ENCODE results near the gene RBL2. TPM values are rescaled to one million over a fixed set of nuclear protein-coding genes. Genes with fewer than 3 reads are reported as not detected.
"Not testable (repeated sequence)": the region's sequence is repeated elsewhere in the genome, so short reads cannot be mapped to it uniquely, and the experiment has no call there.

The RBL2 gene, protein sequence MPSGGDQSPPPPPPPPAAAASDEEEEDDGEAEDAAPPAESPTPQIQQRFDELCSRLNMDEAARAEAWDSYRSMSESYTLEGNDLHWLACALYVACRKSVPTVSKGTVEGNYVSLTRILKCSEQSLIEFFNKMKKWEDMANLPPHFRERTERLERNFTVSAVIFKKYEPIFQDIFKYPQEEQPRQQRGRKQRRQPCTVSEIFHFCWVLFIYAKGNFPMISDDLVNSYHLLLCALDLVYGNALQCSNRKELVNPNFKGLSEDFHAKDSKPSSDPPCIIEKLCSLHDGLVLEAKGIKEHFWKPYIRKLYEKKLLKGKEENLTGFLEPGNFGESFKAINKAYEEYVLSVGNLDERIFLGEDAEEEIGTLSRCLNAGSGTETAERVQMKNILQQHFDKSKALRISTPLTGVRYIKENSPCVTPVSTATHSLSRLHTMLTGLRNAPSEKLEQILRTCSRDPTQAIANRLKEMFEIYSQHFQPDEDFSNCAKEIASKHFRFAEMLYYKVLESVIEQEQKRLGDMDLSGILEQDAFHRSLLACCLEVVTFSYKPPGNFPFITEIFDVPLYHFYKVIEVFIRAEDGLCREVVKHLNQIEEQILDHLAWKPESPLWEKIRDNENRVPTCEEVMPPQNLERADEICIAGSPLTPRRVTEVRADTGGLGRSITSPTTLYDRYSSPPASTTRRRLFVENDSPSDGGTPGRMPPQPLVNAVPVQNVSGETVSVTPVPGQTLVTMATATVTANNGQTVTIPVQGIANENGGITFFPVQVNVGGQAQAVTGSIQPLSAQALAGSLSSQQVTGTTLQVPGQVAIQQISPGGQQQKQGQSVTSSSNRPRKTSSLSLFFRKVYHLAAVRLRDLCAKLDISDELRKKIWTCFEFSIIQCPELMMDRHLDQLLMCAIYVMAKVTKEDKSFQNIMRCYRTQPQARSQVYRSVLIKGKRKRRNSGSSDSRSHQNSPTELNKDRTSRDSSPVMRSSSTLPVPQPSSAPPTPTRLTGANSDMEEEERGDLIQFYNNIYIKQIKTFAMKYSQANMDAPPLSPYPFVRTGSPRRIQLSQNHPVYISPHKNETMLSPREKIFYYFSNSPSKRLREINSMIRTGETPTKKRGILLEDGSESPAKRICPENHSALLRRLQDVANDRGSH
- total RNA-seq, result 101 TPM

DNA sequence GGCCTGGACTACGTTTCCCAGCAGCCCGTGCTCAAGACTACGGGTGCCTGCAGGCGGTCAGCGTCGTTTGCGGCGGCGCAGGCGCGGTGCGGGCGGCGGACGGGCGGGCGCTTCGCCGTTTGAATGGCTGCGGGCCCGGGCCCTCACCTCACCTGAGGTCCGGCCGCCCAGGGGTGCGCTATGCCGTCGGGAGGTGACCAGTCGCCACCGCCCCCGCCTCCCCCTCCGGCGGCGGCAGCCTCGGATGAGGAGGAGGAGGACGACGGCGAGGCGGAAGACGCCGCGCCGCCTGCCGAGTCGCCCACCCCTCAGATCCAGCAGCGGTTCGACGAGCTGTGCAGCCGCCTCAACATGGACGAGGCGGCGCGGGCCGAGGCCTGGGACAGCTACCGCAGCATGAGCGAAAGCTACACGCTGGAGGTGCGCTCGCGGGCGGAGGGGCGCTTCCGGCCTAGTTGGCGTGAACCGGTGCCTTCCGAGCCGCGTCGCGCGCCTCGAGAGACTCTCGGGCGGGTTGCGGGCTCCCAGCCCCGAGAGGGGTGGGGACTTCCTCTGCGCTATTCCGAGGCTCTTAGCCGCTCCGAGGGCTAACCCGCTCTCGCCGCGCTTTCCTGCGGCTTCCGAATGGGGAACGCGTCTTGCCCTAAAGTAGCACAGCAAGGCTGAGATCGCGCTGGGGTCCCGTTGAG, at the start of gene RBL2:
Gene RBL2 (plus strand): TSS at position 95 of the 689 bp plus-strand sequence. CDS start 86 bp downstream, at position 181.
- Histone ChIP-seq H3K4me1 (peaks cover 31% of the 10 kb centered on the region), H3K9me3 (no peaks in the 10 kb centered on the region), H3K36me3 (no peaks in the 10 kb centered on the region), H3K4me3 (peak within 1 kb of the TSS; percentile 96 to 100), H3K27me3 (no peaks in the 10 kb centered on the region), H3K27ac (peak within 1 kb of the TSS; percentile 95)
- TF ChIP-seq POLR2A (IDR thresholded peaks at IDR 0.05) (peak in 1 of 2 donors; percentile 68), POLR2AphosphoS5 (IDR thresholded peaks at IDR 0.05; ENCODE audit: insufficient read depth in 1 of 2, low read depth in 1 of 2) (peak; percentile 63 to 64)
- TF ChIP-seq, protein P1, sequence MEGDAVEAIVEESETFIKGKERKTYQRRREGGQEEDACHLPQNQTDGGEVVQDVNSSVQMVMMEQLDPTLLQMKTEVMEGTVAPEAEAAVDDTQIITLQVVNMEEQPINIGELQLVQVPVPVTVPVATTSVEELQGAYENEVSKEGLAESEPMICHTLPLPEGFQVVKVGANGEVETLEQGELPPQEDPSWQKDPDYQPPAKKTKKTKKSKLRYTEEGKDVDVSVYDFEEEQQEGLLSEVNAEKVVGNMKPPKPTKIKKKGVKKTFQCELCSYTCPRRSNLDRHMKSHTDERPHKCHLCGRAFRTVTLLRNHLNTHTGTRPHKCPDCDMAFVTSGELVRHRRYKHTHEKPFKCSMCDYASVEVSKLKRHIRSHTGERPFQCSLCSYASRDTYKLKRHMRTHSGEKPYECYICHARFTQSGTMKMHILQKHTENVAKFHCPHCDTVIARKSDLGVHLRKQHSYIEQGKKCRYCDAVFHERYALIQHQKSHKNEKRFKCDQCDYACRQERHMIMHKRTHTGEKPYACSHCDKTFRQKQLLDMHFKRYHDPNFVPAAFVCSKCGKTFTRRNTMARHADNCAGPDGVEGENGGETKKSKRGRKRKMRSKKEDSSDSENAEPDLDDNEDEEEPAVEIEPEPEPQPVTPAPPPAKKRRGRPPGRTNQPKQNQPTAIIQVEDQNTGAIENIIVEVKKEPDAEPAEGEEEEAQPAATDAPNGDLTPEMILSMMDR (IDR thresholded peaks at IDR 0.05), result no peak
- intact Hi-C loops (cut with DNase I), result no loop called here
- DNase-seq (ENCODE audit: extremely low spot score in 2 of 2), result no peak

DNA sequence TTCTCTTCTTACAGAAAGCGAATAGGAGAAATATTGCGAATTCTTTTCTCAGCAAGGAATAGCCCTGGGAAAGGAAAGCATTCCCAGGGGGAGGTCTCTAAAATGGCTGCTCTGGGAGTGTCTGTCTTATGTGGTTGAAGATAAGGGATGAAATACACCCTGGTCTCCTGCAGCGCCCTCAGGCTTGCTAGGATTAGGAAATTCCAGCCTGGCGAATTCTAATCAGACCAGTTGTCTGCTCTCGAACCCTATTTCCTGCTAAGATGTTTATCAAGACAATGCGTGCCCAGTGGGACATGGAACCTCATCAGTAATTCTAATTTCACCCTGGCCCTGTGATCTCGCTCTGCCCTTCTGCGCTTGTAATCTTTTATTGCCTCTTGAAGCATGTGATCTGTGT, 49.7 kb upstream of the RBL2 start:
- H3K4me3 ChIP-seq; H3K27me3 ChIP-seq; H3K27ac ChIP-seq; H3K4me1 ChIP-seq; DNase-seq (ENCODE audit: extremely low spot score in 2 of 2); intact Hi-C loops (cut with DNase I); H3K36me3 ChIP-seq: not testable (repeated sequence)
- peaks cover 10% of the 10 kb centered on the region for H3K9me3 ChIP-seq

DNA sequence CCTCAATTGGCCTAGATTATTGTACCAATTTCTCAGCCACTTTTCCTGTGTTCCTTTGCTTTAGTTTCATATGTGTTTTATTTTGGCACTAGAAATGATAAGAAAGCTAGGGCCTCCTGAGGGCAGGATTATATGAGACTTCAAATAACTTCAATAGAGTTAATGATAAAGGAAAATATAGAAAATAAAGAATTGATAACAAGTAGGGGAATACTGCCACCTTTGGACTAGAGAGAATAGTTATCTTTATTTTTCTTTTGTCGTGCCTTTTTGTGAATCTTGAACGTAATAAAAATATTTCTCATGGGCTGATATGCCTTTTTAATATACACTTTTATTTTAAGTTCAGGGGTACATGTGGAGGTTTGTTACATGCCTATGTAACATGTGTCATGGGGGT, 29.3 kb upstream of the RBL2 start:
- TF ChIP-seq POLR2A (IDR thresholded peaks at IDR 0.05) (no peak), POLR2AphosphoS5 (IDR thresholded peaks at IDR 0.05; ENCODE audit: insufficient read depth in 1 of 2, low read depth in 1 of 2) (no peak)
- TF ChIP-seq, protein P1 (IDR thresholded peaks at IDR 0.05), result no peak
- H3K4me3 ChIP-seq, result no peak overlapping the region
- no peaks in the 10 kb centered on the region for H3K9me3 ChIP-seq
- no peak overlapping the region for H3K27ac ChIP-seq
- no peak for DNase-seq (ENCODE audit: extremely low spot score in 2 of 2)
- H3K27me3 ChIP-seq, result no peaks in the 10 kb centered on the region
- no peaks in the 10 kb centered on the region for H3K4me1 ChIP-seq
- H3K36me3 ChIP-seq, result no peaks in the 10 kb centered on the region
- intact Hi-C loops (cut with DNase I), result no loop called here

DNA sequence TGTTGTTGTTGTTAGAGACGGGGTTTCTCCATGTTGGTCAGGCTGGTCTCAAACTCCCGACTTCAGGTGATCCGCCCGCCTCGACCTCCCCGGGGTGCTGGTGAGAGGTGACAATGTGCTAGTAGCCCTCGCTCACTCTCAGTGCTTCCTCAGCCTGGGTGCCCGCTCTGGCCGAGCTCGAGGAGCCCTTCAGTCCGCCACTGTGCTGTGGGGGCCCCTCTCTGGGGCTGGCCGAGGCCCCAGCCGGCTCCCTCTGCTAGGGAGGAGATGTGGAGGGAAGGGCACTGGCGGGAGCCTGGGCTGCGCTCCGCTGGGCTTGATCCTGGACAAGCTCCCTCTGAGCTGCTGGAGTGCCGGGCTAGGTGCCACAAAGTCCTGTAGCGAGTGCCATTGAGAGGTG, 21.7 kb upstream of the RBL2 start:
- Histone ChIP-seq H3K27me3 (no peaks in the 10 kb centered on the region), H3K9me3 (no peaks in the 10 kb centered on the region), H3K4me1 (peaks cover 11% of the 10 kb centered on the region), H3K36me3 (no peaks in the 10 kb centered on the region), H3K4me3 (no peak overlapping the region), H3K27ac (no peak overlapping the region)
- no peak for DNase-seq (ENCODE audit: extremely low spot score in 2 of 2)
- TF ChIP-seq, protein P1 (IDR thresholded peaks at IDR 0.05), result no peak
- no peak for TF ChIP-seq POLR2AphosphoS5 (IDR thresholded peaks at IDR 0.05; ENCODE audit: insufficient read depth in 1 of 2, low read depth in 1 of 2)
- no peak for TF ChIP-seq POLR2A (IDR thresholded peaks at IDR 0.05)
- intact Hi-C loops (cut with DNase I), result no loop called here

DNA sequence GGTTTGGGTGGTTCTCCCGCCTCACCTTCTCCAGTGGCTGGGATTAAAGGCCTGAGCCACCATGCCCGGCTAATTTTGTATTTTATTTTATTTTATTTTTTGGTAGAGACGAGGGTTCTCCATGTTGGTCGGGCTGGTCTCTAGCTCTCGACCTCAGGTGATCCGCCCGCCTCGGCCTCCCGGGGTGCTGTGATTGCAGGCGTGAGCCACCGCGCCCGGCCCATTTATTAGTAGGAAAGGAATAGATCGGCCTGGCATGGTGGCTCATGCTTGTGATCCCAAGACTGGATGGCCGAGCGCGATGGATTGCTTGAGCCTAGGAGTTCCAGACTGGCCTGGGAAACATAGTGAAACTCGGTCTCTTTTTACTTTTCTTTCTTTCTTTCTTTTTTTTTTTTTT, 20.4 kb upstream of the RBL2 start:
- Histone ChIP-seq H3K27ac (no peak overlapping the region), H3K9me3 (no peaks in the 10 kb centered on the region), H3K4me1 (peaks cover 11% of the 10 kb centered on the region), H3K4me3 (no peak overlapping the region), H3K36me3 (no peaks in the 10 kb centered on the region), H3K27me3 (no peaks in the 10 kb centered on the region)
- no peak for DNase-seq (ENCODE audit: extremely low spot score in 2 of 2)
- TF ChIP-seq POLR2A (IDR thresholded peaks at IDR 0.05) (no peak), POLR2AphosphoS5 (IDR thresholded peaks at IDR 0.05; ENCODE audit: insufficient read depth in 1 of 2, low read depth in 1 of 2) (no peak)
- TF ChIP-seq, protein P1 (IDR thresholded peaks at IDR 0.05), result no peak
- intact Hi-C loops (cut with DNase I), result no loop called here
